ENCODE data around the gene PARS2.

PARS2 gene

GRCh38 chr1:54736685-54737084 is 27.6 kb downstream of the PARS2 start:
- no peaks in the 10 kb centered on the region for H3K9me3 ChIP-seq (ENCODE audit: severe bottlenecking)
- no peaks in the 10 kb centered on the region for H3K4me1 ChIP-seq (ENCODE audit: insufficient read depth, poor library complexity, severe bottlenecking)
- no peak for DNase-seq (ENCODE audit: low spot score)
- ATAC-seq (ENCODE audit: low read depth) = no peak
- TF ChIP-seq, protein P1, sequence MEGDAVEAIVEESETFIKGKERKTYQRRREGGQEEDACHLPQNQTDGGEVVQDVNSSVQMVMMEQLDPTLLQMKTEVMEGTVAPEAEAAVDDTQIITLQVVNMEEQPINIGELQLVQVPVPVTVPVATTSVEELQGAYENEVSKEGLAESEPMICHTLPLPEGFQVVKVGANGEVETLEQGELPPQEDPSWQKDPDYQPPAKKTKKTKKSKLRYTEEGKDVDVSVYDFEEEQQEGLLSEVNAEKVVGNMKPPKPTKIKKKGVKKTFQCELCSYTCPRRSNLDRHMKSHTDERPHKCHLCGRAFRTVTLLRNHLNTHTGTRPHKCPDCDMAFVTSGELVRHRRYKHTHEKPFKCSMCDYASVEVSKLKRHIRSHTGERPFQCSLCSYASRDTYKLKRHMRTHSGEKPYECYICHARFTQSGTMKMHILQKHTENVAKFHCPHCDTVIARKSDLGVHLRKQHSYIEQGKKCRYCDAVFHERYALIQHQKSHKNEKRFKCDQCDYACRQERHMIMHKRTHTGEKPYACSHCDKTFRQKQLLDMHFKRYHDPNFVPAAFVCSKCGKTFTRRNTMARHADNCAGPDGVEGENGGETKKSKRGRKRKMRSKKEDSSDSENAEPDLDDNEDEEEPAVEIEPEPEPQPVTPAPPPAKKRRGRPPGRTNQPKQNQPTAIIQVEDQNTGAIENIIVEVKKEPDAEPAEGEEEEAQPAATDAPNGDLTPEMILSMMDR (IDR thresholded peaks at IDR 0.05; ENCODE audit: poor library complexity, severe bottlenecking) = no peak
- no peak overlapping the region for H3K4me3 ChIP-seq (ENCODE audit: severe bottlenecking)
- peaks cover 81% of the 10 kb centered on the region for H3K36me3 ChIP-seq (ENCODE audit: low read depth)
- no peaks in the 10 kb centered on the region for H3K27me3 ChIP-seq (ENCODE audit: insufficient read depth, poor library complexity, severe bottlenecking)
- H3K27ac ChIP-seq (ENCODE audit: poor library complexity, severe bottlenecking) = no peak overlapping the region

GRCh38 chr1:54728027-54728426 is 36.3 kb downstream of the PARS2 start:
- ATAC-seq (ENCODE audit: low read depth) (no peak), DNase-seq (ENCODE audit: low spot score) (no peak)
- TF ChIP-seq, protein P1 (IDR thresholded peaks at IDR 0.05; ENCODE audit: poor library complexity, severe bottlenecking) = no peak
- Histone ChIP-seq H3K9me3 (ENCODE audit: severe bottlenecking) (no peaks in the 10 kb centered on the region), H3K27ac (ENCODE audit: poor library complexity, severe bottlenecking) (no peak overlapping the region), H3K4me1 (ENCODE audit: insufficient read depth, poor library complexity, severe bottlenecking) (no peaks in the 10 kb centered on the region), H3K4me3 (ENCODE audit: severe bottlenecking) (no peak overlapping the region), H3K36me3 (ENCODE audit: low read depth) (peaks cover 79% of the 10 kb centered on the region), H3K27me3 (ENCODE audit: insufficient read depth, poor library complexity, severe bottlenecking) (no peaks in the 10 kb centered on the region)

DNA sequence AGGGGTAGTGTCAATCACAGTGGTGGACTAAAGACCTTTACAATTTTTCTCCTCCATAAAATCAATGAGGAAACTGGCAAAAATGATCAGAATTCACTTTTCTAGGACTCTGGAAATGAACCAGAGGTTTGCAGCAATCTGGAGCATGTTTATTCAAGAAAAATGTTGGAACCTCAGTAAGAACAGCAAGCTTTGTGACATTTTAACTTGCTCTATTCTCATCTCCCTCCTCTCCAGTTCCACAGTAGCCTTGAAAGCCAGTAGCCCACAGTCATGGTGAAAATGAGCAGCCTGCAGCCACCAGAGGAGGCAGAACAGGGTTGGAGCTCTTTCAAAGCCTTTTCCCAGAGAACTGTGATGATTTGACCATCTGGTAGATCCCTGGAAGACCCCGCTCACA is 39.6 kb downstream of the PARS2 start:
- H3K36me3 ChIP-seq (ENCODE audit: low read depth) = peaks cover 83% of the 10 kb centered on the region
- TF ChIP-seq, protein P1 (IDR thresholded peaks at IDR 0.05; ENCODE audit: poor library complexity, severe bottlenecking) = no peak

GRCh38 chr1:54723985-54724384 is 40.3 kb downstream of the PARS2 start:
- H3K4me1 ChIP-seq (ENCODE audit: insufficient read depth, poor library complexity, severe bottlenecking) = no peaks in the 10 kb centered on the region
- no peak overlapping the region for H3K27ac ChIP-seq (ENCODE audit: poor library complexity, severe bottlenecking)
- ATAC-seq (ENCODE audit: low read depth) (no peak), DNase-seq (ENCODE audit: low spot score) (no peak)
- peaks cover 87% of the 10 kb centered on the region for H3K36me3 ChIP-seq (ENCODE audit: low read depth)
- no peaks in the 10 kb centered on the region for H3K27me3 ChIP-seq (ENCODE audit: insufficient read depth, poor library complexity, severe bottlenecking)
- no peaks in the 10 kb centered on the region for H3K9me3 ChIP-seq (ENCODE audit: severe bottlenecking)
- TF ChIP-seq, protein P1 (IDR thresholded peaks at IDR 0.05; ENCODE audit: poor library complexity, severe bottlenecking) = no peak
- no peak overlapping the region for H3K4me3 ChIP-seq (ENCODE audit: severe bottlenecking)

More for the DNA sequence above, 39.6 kb downstream of the PARS2 start:
- Histone ChIP-seq H3K4me3 (ENCODE audit: severe bottlenecking) (no peak overlapping the region), H3K9me3 (ENCODE audit: severe bottlenecking) (no peaks in the 10 kb centered on the region), H3K4me1 (ENCODE audit: insufficient read depth, poor library complexity, severe bottlenecking) (no peaks in the 10 kb centered on the region), H3K27me3 (ENCODE audit: insufficient read depth, poor library complexity, severe bottlenecking) (no peaks in the 10 kb centered on the region), H3K27ac (ENCODE audit: poor library complexity, severe bottlenecking) (no peak overlapping the region)
- DNase-seq (ENCODE audit: low spot score) (no peak), ATAC-seq (ENCODE audit: low read depth) (no peak)

DNA sequence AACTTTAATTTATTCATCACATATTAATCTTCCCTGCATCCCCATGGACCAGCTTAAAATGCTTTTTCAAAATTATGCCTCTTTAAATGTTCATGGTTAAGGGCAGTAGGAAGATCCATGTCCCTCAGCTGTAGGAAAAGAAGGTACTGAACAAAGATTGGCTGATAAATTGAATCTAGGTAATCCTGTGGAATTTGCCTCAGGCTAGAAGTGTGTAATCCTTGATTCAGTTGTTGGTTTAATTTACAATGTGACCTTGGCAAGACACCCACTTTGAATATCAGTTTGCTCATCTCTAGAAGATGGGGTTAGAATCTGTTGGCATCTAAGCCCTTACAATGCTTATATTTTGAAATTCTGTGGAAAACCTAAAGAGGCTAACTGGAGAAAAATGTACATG is 42.6 kb downstream of the PARS2 start:
- DNase-seq (ENCODE audit: low spot score) = no peak
- Histone ChIP-seq H3K4me3 (ENCODE audit: severe bottlenecking) (no peak overlapping the region), H3K27me3 (ENCODE audit: insufficient read depth, poor library complexity, severe bottlenecking) (no peaks in the 10 kb centered on the region), H3K36me3 (ENCODE audit: low read depth) (peaks cover 99% of the 10 kb centered on the region), H3K27ac (ENCODE audit: poor library complexity, severe bottlenecking) (no peak overlapping the region), H3K9me3 (ENCODE audit: severe bottlenecking) (no peaks in the 10 kb centered on the region), H3K4me1 (ENCODE audit: insufficient read depth, poor library complexity, severe bottlenecking) (peaks cover 3% of the 10 kb centered on the region)
- ATAC-seq (ENCODE audit: low read depth) = no peak
- TF ChIP-seq, protein P1 (IDR thresholded peaks at IDR 0.05; ENCODE audit: poor library complexity, severe bottlenecking) = no peak

All from RWPE2 (cell line).